Neural progenitor cell (in vitro differentiated cells): Measurements from ENCODE around the gene ENDOU. TPM values are rescaled to one million over a fixed set of nuclear protein-coding genes. Genes with fewer than 3 reads are reported as not detected.
A peak's percentile ranks its signal among the peaks of the same experiment; 100 is the strongest.

Experiments
- DNase-seq: peaks from one replicate; pipeline ENCODE4 v3.0.0-alpha.2; 2016; ENCODE audit warnings: low spot score
- H2AFZ ChIP-seq: fragments of 200-600 bp; sonication (generic); replicated peaks from 2 replicates; pipeline ENCODE4 v1.6.1; 2016; ENCODE audit warnings: antibody characterized with exemption
- H3F3A ChIP-seq: fragments of 200-600 bp; sonication (generic); 2 replicates; pipeline ENCODE4 v1.6.1; 2016; ENCODE audit warnings: antibody characterized with exemption, low read depth
- H3K27ac ChIP-seq: fragments of 200-600 bp; sonication (generic); 2 replicates; pipeline ENCODE4 v1.5.1; 2016; ENCODE audit warnings: mild to moderate bottlenecking
- H3K27me3 ChIP-seq: fragments of 200-600 bp; sonication (generic); 2 replicates; pipeline ENCODE4 v1.6.1; 2016; ENCODE audit warnings: mild to moderate bottlenecking, moderate library complexity
- H3K36me3 ChIP-seq: fragments of 200-600 bp; sonication (generic); 2 replicates; pipeline ENCODE4 v1.5.1; 2016
- H3K4me1 ChIP-seq: fragments of 200-600 bp; sonication (generic); 2 replicates; pipeline ENCODE4 v1.6.1; 2016; ENCODE audit warnings: mixed run types
- H3K4me2 ChIP-seq: fragments of 200-600 bp; sonication (generic); 2 replicates; pipeline ENCODE4 v1.6.1; 2016
- H3K4me3 ChIP-seq: fragments of 200-600 bp; sonication (generic); 2 replicates; pipeline ENCODE4 v1.5.1; 2016
- H3K79me2 ChIP-seq: fragments of 200-600 bp; sonication (generic); 2 replicates; pipeline ENCODE4 v1.6.1; 2016; ENCODE audit warnings: low read depth
- H3K9ac ChIP-seq: fragments of 200-600 bp; sonication (generic); 2 replicates; pipeline ENCODE4 v1.6.1; 2016
- H3K9me3 ChIP-seq: fragments of 200-600 bp; sonication (generic); 2 replicates; pipeline ENCODE4 v1.5.1; 2016; ENCODE audit warnings: low read depth
- H4K20me1 ChIP-seq: fragments of 200-600 bp; sonication (generic); 2 replicates; pipeline ENCODE4 v1.6.1; 2016; ENCODE audit warnings: low read depth
- H3K27ac Mint-ChIP-seq: 3 replicates; pipeline ENCODE4 v1.8.0; 2021; ENCODE audit warnings: mixed read lengths
- H3K27me3 Mint-ChIP-seq: 2 replicates; pipeline ENCODE4 v1.8.0; 2022; ENCODE audit warnings: low read depth, mild to moderate bottlenecking, inconsistent platforms, moderate library complexity, mixed read lengths; ENCODE audit not compliant: insufficient read depth
- H3K36me3 Mint-ChIP-seq: 3 replicates; pipeline ENCODE4 v1.8.0; 2021; ENCODE audit warnings: mixed read lengths
- H3K4me1 Mint-ChIP-seq: 3 replicates; pipeline ENCODE4 v1.8.0; 2021; ENCODE audit warnings: mixed read lengths
- H3K4me3 Mint-ChIP-seq: 3 replicates; pipeline ENCODE4 v1.8.0; 2021; ENCODE audit warnings: mild to moderate bottlenecking, moderate library complexity, mixed read lengths
- H3K9me3 Mint-ChIP-seq: 3 replicates; pipeline ENCODE4 v1.8.0; 2020; ENCODE audit warnings: mixed read lengths
- EZH2 ChIP-seq: fragments of 200-600 bp; sonication (generic); IDR thresholded peaks from 2 replicates; pipeline ENCODE4 v1.6.1; 2017; ENCODE audit warnings: antibody characterized with exemption, mild to moderate bottlenecking, moderate library complexity
- EZH2phosphoT487 ChIP-seq: fragments of 200-600 bp; sonication (generic); IDR thresholded peaks from 2 replicates; pipeline ENCODE4 v1.6.1; 2017; ENCODE audit warnings: antibody characterized with exemption
- total RNA-seq: library from RNA; depleted of rRNA; stranded (reverse); fragments of >200 nt; gene quantifications from 2 replicates; pipeline ENCODE4 v1.2.3, GENCODE V29; 2015; ENCODE audit warnings: low replicate concordance
- TF ChIP-seq, protein P1 (sequence below): fragments of 200-600 bp; sonication (generic); IDR thresholded peaks from 2 replicates; pipeline ENCODE4 v1.5.1; 2017; ENCODE audit warnings: antibody characterized with exemption, mild to moderate bottlenecking

Gene ENDOU
- total RNA-seq, 1 donor from 2014 or later, result not detected

DNA sequence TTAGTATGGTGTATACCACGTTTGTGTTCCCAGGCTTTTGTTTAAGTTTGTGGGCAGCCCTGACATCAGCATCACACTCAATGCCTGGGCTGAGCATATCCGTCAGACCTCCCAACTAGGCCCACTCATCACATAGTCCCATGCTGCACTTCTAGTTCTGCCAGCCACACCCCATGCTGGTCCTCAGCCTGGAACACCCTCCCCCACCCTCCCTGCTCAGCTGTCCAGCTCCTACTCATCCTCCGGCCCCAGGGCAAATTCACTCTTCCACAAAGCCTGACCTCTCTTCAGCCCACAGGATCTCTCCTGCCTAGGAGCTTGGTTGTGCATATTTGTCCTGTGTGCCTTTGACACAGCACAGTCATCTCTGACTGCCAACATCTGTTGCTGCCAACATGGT is 3.9 kb upstream of the ENDOU start:
- H3K4me1 Mint-ChIP-seq, result peaks cover 2% of the 10 kb centered on the region
- H3K9me3 ChIP-seq, result no peaks in the 10 kb centered on the region
- H3K9ac ChIP-seq, result no peak overlapping the region
- no peaks in the 10 kb centered on the region for H3K79me2 ChIP-seq
- H3K4me3 ChIP-seq, result no peak overlapping the region
- no peak overlapping the region for H3K4me3 Mint-ChIP-seq
- H4K20me1 ChIP-seq, result no peaks in the 10 kb centered on the region
- peaks cover 4% of the 10 kb centered on the region for H3K27me3 Mint-ChIP-seq
- no peaks in the 10 kb centered on the region for H3K9me3 Mint-ChIP-seq
- H3K27ac Mint-ChIP-seq, result peak overlapping the region; percentile 54
- no peaks in the 10 kb centered on the region for H3F3A ChIP-seq
- no peak overlapping the region for H3K4me2 ChIP-seq
- H2AFZ ChIP-seq, result no peak overlapping the region
- no peak for DNase-seq
- H3K27me3 ChIP-seq, result no peaks in the 10 kb centered on the region
- H3K27ac ChIP-seq, result no peak overlapping the region
- no peaks in the 10 kb centered on the region for H3K4me1 ChIP-seq
- no peaks in the 10 kb centered on the region for H3K36me3 Mint-ChIP-seq
- H3K36me3 ChIP-seq, result no peaks in the 10 kb centered on the region
- TF ChIP-seq, protein P1, sequence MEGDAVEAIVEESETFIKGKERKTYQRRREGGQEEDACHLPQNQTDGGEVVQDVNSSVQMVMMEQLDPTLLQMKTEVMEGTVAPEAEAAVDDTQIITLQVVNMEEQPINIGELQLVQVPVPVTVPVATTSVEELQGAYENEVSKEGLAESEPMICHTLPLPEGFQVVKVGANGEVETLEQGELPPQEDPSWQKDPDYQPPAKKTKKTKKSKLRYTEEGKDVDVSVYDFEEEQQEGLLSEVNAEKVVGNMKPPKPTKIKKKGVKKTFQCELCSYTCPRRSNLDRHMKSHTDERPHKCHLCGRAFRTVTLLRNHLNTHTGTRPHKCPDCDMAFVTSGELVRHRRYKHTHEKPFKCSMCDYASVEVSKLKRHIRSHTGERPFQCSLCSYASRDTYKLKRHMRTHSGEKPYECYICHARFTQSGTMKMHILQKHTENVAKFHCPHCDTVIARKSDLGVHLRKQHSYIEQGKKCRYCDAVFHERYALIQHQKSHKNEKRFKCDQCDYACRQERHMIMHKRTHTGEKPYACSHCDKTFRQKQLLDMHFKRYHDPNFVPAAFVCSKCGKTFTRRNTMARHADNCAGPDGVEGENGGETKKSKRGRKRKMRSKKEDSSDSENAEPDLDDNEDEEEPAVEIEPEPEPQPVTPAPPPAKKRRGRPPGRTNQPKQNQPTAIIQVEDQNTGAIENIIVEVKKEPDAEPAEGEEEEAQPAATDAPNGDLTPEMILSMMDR, result no peak
- TF ChIP-seq EZH2, result no peak
- TF ChIP-seq EZH2phosphoT487, result no peak

DNA sequence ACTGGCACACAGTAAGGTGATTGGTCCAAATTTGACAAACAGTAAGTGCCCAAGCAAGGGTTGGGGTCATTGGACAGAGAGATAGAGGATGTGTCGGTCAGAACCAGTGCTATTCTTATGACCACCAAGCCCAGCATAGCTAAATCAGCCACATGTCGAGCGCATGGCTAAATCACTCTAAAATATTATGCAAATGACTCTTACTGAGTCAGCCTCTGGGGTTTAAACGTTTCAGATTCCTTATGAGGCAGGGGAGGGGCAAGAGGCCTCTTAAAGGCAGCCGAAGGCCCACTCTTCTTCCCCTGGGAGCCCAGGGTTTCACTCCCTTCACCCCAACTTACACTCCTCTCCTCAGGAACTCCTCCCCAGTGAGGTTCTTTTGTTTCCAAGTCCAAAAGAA is 603 bp upstream of the ENDOU start:
- Histone ChIP-seq H3K4me3 (no peak overlapping the region), H3K4me1 (no peaks in the 10 kb centered on the region), H3K79me2 (no peaks in the 10 kb centered on the region), H3K27me3 (no peaks in the 10 kb centered on the region), H3K36me3 (no peaks in the 10 kb centered on the region), H4K20me1 (no peaks in the 10 kb centered on the region), H3K9ac (no peak overlapping the region), H3F3A (no peaks in the 10 kb centered on the region), H3K27ac (no peak overlapping the region), H2AFZ (no peak overlapping the region), H3K4me2 (no peak overlapping the region), H3K9me3 (no peaks in the 10 kb centered on the region)
- no peaks in the 10 kb centered on the region for H3K9me3 Mint-ChIP-seq
- DNase-seq, result no peak
- no peak for TF ChIP-seq EZH2
- TF ChIP-seq EZH2phosphoT487, result no peak
- TF ChIP-seq, protein P1, result no peak
- H3K4me1 Mint-ChIP-seq, result peaks cover 3% of the 10 kb centered on the region
- no peaks in the 10 kb centered on the region for H3K36me3 Mint-ChIP-seq
- H3K4me3 Mint-ChIP-seq, result no peak overlapping the region
- H3K27ac Mint-ChIP-seq, result no peak overlapping the region
- H3K27me3 Mint-ChIP-seq, result peaks cover 4% of the 10 kb centered on the region

DNA sequence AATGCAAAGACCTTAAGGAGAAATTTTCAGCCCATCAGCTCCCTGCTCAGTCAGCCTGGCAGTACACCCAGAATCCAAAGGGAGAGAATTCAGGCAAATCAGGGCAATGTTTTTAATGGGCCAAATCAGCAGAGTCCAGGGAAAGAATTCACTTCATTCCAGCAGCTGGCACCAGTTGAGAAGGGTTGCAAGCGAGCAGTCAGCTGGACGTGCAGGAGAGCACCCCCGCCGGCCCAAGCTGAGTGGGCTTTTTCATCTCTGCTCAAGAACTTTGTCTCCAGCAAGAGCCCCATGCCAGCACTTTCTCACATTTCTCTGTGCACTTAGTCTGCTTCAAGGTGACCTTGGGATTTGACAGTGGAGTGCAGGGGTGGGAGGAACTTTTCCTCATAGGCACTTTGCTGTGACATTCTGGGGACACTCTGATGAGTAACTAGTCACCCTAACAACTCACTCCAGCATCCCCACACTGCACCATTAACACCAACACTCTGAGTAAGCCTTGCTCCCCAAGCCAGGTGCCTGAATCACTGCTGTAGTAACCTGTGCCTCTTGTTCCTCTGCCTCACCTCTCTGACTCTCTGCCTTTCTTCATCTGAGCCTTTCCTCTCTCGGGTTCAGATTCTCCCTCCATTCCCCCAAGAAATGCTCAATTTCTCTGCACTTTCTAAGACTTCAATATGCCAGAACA is 2.2 kb downstream of the ENDOU start:
- Mint-ChIP-seq H3K4me1 (peaks cover 6% of the 10 kb centered on the region), H3K27ac (no peak overlapping the region), H3K27me3 (peaks cover 4% of the 10 kb centered on the region), H3K36me3 (no peaks in the 10 kb centered on the region), H3K4me3 (no peak overlapping the region), H3K9me3 (no peaks in the 10 kb centered on the region)
- Histone ChIP-seq H3K79me2 (no peaks in the 10 kb centered on the region), H3K9ac (no peak overlapping the region), H3K4me2 (no peak overlapping the region), H3K4me3 (no peak overlapping the region), H3F3A (peaks cover 1% of the 10 kb centered on the region), H2AFZ (no peak overlapping the region), H3K27me3 (no peaks in the 10 kb centered on the region), H3K27ac (no peak overlapping the region), H4K20me1 (no peaks in the 10 kb centered on the region), H3K4me1 (no peaks in the 10 kb centered on the region), H3K36me3 (no peaks in the 10 kb centered on the region), H3K9me3 (no peaks in the 10 kb centered on the region)
- no peak for DNase-seq
- TF ChIP-seq, protein P1, result no peak
- no peak for TF ChIP-seq EZH2
- no peak for TF ChIP-seq EZH2phosphoT487
